SK-N-SH (cell line): ENCODE results near the gene PPM1L. TPM values are rescaled to one million over a fixed set of nuclear protein-coding genes. Genes with fewer than 3 reads are reported as not detected.

ENCODE experiments used
- CTCF ChIA-PET: fragments of 300-600, 350-600 bp; formaldehyde crosslinking; extraction: SDS; loops from one replicate; lab custom pipeline; 2021; lab: Yijun Ruan, JAX
- POLR2A ChIA-PET: fragments of 350-600 bp; sonication (Branson Sonifier 250); formaldehyde crosslinking; extraction: SDS; loops from one replicate; lab custom pipeline; 2020; ENCODE audit warnings: antibody characterized with exemption, inconsistent platforms; lab: Yijun Ruan, JAX
- DNase-seq: peaks from one replicate; pipeline ENCODE4 v3.0.0; 2012
- H2AFZ ChIP-seq: fragments of 200-600 bp; sonication (generic); 2 replicates; pipeline ENCODE4 v1.8.1; 2016; ENCODE audit warnings: antibody characterized with exemption, mild to moderate bottlenecking, low read depth
- H3F3A ChIP-seq: fragments of 200-600 bp; sonication (generic); replicated peaks from 2 replicates; pipeline ENCODE3; 2016; ENCODE audit warnings: antibody characterized with exemption, mild to moderate bottlenecking; ENCODE audit not compliant: insufficient read depth
- H3K27ac ChIP-seq, 2 experiments: fragments of 200-500 bp in 1 of 2; fragments of 200-600 bp in 1 of 2; sonication (Bioruptor generic) in 1 of 2; sonication (generic), shearing (Covaris generic) in 1 of 2; 2 replicates each; pipeline versions ENCODE4 v1.5.1 to v1.6.1; 2014 to 2016; ENCODE audit warnings: low read depth in 2 of 2, inconsistent platforms in 1 of 2, low read length in 1 of 2, mild to moderate bottlenecking in 1 of 2, mixed read lengths in 1 of 2
- H3K27me3 ChIP-seq: fragments of 200-600 bp; sonication (generic), shearing (Covaris generic); 2 replicates; pipeline ENCODE4 v1.6.1; 2016; ENCODE audit warnings: mixed run types; ENCODE audit not compliant: insufficient read depth
- H3K36me3 ChIP-seq, 2 experiments: fragments of 200-500 bp in 1 of 2; fragments of 200-600 bp in 1 of 2; sonication (Bioruptor generic) in 1 of 2; sonication (generic) in 1 of 2; replicated peaks in 1 of 2; 2 replicates each; pipeline versions ENCODE3 to v1.5.1; 2014 to 2016; ENCODE audit warnings: low read length in 1 of 2, mild to moderate bottlenecking in 1 of 2; ENCODE audit not compliant: insufficient read depth in 2 of 2, control insufficient read depth in 1 of 2
- H3K4me1 ChIP-seq, 2 experiments: fragments of 200-500 bp in 1 of 2; fragments of 200-600 bp in 1 of 2; sonication (Bioruptor generic) in 1 of 2; sonication (generic), shearing (Covaris generic) in 1 of 2; 2 replicates each; pipeline versions ENCODE4 v1.5.1 to v1.6.1; 2014 to 2016; ENCODE audit warnings: low read depth in 1 of 2, low read length in 1 of 2, mixed run types in 1 of 2; ENCODE audit not compliant: insufficient read depth in 2 of 2, control insufficient read depth in 1 of 2
- H3K4me2 ChIP-seq: fragments of 200-600 bp; sonication (generic), shearing (Covaris generic); 2 replicates; pipeline ENCODE4 v1.6.1; 2017; ENCODE audit warnings: mixed run types
- H3K4me3 ChIP-seq, 2 experiments: fragments of 200-500 bp in 1 of 2; fragments of 200-600 bp in 1 of 2; sonication (Bioruptor generic) in 1 of 2; sonication (generic), shearing (Covaris generic) in 1 of 2; 2 replicates each; pipeline versions ENCODE4 v1.5.1 to v1.8.1; 2014 to 2016; ENCODE audit warnings: low read depth in 2 of 2, inconsistent platforms in 1 of 2, low read length in 1 of 2, mild to moderate bottlenecking in 1 of 2, mixed read lengths in 1 of 2, moderate library complexity in 1 of 2
- H3K79me2 ChIP-seq: fragments of 200-600 bp; sonication (generic); 2 replicates; pipeline ENCODE4 v1.8.1; 2017; ENCODE audit warnings: mild to moderate bottlenecking; ENCODE audit not compliant: insufficient read depth
- H3K9ac ChIP-seq: fragments of 200-600 bp; sonication (generic); 2 replicates; pipeline ENCODE4 v1.6.1; 2017; ENCODE audit warnings: mixed run types
- H3K9me2 ChIP-seq: fragments of 200-600 bp; sonication (generic); 2 replicates; pipeline ENCODE4 v1.6.1; 2017; ENCODE audit warnings: mixed run types
- H3K9me3 ChIP-seq: fragments of 200-600 bp; sonication (generic); 2 replicates; pipeline ENCODE4 v1.6.1; 2017; ENCODE audit warnings: mixed run types, mild to moderate bottlenecking, moderate library complexity
- H4K20me1 ChIP-seq: fragments of 200-600 bp; sonication (generic); 2 replicates; pipeline ENCODE4 v1.6.1; 2017; ENCODE audit warnings: mild to moderate bottlenecking, mixed run types; ENCODE audit not compliant: insufficient read depth
- ELF1 ChIP-seq: IDR thresholded peaks from 2 replicates; pipeline ENCODE4 v1.4.0; 2012
- EZH2phosphoT487 ChIP-seq: fragments of 200-600 bp; sonication (generic); IDR thresholded peaks from 2 replicates; pipeline ENCODE4 v1.6.1; 2017; ENCODE audit warnings: low read depth, mixed run types, mild to moderate bottlenecking, antibody characterized with exemption, moderate library complexity, borderline replicate concordance
- FOSL2 ChIP-seq: IDR thresholded peaks from 2 replicates; pipeline ENCODE4 v1.4.0; 2012; ENCODE audit warnings: low read depth, mild to moderate bottlenecking, moderate library complexity, borderline replicate concordance
- FOXJ3 ChIP-seq: sonication (generic); formaldehyde crosslinking; IDR thresholded peaks from 2 replicates; pipeline ENCODE4 v1.5.1; 2020; ENCODE audit warnings: mild to moderate bottlenecking, missing genetic modification reagents
- FOXM1 ChIP-seq: IDR thresholded peaks from 2 replicates; pipeline ENCODE4 v1.4.0; 2012; ENCODE audit warnings: low read depth, mild to moderate bottlenecking
- GABPA ChIP-seq: IDR thresholded peaks from 2 replicates; pipeline ENCODE4 v1.4.0; 2012; ENCODE audit warnings: low read depth, mild to moderate bottlenecking
- GATA2 ChIP-seq: sonication (generic); formaldehyde crosslinking; IDR thresholded peaks from 2 replicates; pipeline ENCODE4 v1.5.0; 2020; ENCODE audit warnings: mild to moderate bottlenecking, missing genetic modification reagents
- MEF2A ChIP-seq: IDR thresholded peaks from 2 replicates; pipeline ENCODE4 v1.4.0; 2012; ENCODE audit warnings: low read depth, borderline replicate concordance
- MXI1 ChIP-seq: IDR thresholded peaks from 2 replicates; pipeline ENCODE4 v1.6.1; 2012; ENCODE audit warnings: mild to moderate bottlenecking, low read depth, low read length, improper control_type of control experiment
- NRF1 ChIP-seq: IDR thresholded peaks from 2 replicates; pipeline ENCODE4 v1.6.1; 2012; ENCODE audit warnings: low read depth, mild to moderate bottlenecking, low read length
- RCOR1 ChIP-seq: fragments of 150-350 bp; IDR thresholded peaks from 2 replicates; pipeline ENCODE4 v1.6.1; 2017; ENCODE audit warnings: antibody characterized with exemption, low read length
- WGBS: methylation state at CpG from one replicate; pipeline ENCODE4 v1.1.6; 2017; ENCODE audit warnings: low lambda C conversion rate; 5-methylcytosine and 5-hydroxymethylcytosine counted together
- polyA plus RNA-seq, 3 experiments: library from polyadenylated mRNA; depleted of rRNA; stranded (reverse); fragments of >200 nt; gene quantifications; 2 replicates each; pipeline ENCODE4 v1.2.3, GENCODE V29; 2012
- TF ChIP-seq, protein P1 (sequence below): IDR thresholded peaks from 2 replicates; pipeline ENCODE4; 2012
- TF ChIP-seq, protein P2 (sequence below): fragments of 200-600 bp; sonication (generic); IDR thresholded peaks from 2 replicates; pipeline ENCODE4 v1.6.1; 2017; ENCODE audit warnings: antibody characterized with exemption, mild to moderate bottlenecking, moderate library complexity
- TF ChIP-seq, protein P3 (sequence below): IDR thresholded peaks from 2 replicates; pipeline ENCODE4 v1.4.0; 2012; ENCODE audit warnings: low read depth
- TF ChIP-seq, protein P4 (sequence below): IDR thresholded peaks from 2 replicates; pipeline ENCODE4 v1.4.0; 2012; ENCODE audit warnings: low read depth, borderline replicate concordance
- TF ChIP-seq, protein P5 (sequence below): fragments of 150-350 bp; IDR thresholded peaks from 2 replicates; pipeline ENCODE4 v1.6.1; 2016; ENCODE audit warnings: mild to moderate bottlenecking, low read depth, low read length

Gene PPM1L
- polyA plus RNA-seq, 1 of the 3 experiments (the other 2 are of a cell fraction), result 0.16 TPM

DNA sequence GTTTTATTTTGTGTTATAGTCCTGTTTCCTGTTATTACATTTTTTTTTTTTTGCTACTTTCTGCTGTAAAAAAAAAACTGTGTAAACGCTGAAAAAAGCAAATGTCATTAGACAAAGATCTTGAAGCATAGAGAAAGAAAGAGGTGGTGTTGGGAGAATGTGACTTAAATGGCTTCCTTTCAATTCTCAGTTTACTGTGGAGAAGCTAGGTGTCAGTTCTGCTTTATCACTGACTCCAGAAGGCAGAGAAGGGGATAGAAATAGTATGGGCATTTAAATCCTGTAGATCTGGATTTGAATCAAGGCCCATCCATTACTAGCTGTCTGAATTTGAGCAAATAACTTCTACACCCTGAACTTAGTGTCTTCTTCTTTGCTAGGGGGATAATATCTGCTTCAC is 23.0 kb downstream of the PPM1L start:
- Histone ChIP-seq H4K20me1 (no peaks in the 10 kb centered on the region), H2AFZ (no peak overlapping the region), H3K27ac (no peak overlapping the region), H3K4me2 (no peak overlapping the region), H3K79me2 (no peaks in the 10 kb centered on the region), H3K9me3 (no peaks in the 10 kb centered on the region), H3K9ac (no peak overlapping the region), H3K9me2 (no peaks in the 10 kb centered on the region), H3F3A (no peaks in the 10 kb centered on the region), H3K4me1 (no peaks in the 10 kb centered on the region; a peak in 1 of 4 replicates), H3K36me3 (no peaks in the 10 kb centered on the region)
- no peak for DNase-seq
- POLR2A ChIA-PET, result no interaction called here
- WGBS, result 60% methylated on average over 1 of the region's 1 CpG
- TF ChIP-seq, protein P1, sequence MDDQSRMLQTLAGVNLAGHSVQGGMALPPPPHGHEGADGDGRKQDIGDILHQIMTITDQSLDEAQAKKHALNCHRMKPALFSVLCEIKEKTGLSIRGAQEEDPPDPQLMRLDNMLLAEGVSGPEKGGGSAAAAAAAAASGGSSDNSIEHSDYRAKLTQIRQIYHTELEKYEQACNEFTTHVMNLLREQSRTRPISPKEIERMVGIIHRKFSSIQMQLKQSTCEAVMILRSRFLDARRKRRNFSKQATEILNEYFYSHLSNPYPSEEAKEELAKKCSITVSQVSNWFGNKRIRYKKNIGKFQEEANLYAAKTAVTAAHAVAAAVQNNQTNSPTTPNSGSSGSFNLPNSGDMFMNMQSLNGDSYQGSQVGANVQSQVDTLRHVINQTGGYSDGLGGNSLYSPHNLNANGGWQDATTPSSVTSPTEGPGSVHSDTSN, result no peak
- TF ChIP-seq FOXJ3 (CRISPR knock-in tag) (no peak), RCOR1 (no peak)
- TF ChIP-seq, all 33 proteins: peak for 0
- Histone ChIP-seq H3K27me3 (no peaks in the 10 kb centered on the region), H3K4me3 (no peak overlapping the region)
- CTCF ChIA-PET, result no interaction called here

DNA sequence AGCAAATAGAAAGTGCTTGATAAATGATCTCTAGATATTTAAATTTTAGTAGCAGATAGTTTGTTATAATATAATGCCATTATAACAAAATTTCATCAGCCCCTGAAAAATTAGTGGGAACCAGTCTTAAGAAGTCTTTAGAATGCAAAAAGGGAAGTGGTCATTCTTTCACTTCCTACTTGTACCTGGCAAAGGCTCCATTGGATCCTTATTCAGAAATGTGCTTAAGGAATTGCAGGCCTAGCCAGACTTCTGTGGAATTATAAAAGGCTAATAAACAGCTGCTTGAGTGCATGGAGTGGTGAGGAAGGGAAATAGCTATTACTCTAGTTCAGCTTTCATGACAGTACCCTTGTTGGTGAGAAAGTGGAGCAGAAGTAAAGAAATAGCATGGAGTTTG is 24.2 kb downstream of the PPM1L start:
- Histone ChIP-seq H3K9me3 (no peaks in the 10 kb centered on the region), H4K20me1 (no peaks in the 10 kb centered on the region), H3K4me1 (no peaks in the 10 kb centered on the region), H3K4me3 (no peak overlapping the region), H3K79me2 (no peaks in the 10 kb centered on the region), H3K4me2 (no peak overlapping the region), H3K36me3 (no peaks in the 10 kb centered on the region), H2AFZ (no peak overlapping the region), H3K9ac (no peak overlapping the region), H3F3A (no peaks in the 10 kb centered on the region), H3K27me3 (no peaks in the 10 kb centered on the region), H3K9me2 (no peaks in the 10 kb centered on the region), H3K27ac (no peak overlapping the region)
- ChIA-PET POLR2A (no interaction called here), CTCF (no interaction called here)
- TF ChIP-seq MXI1 (no peak), GATA2 (CRISPR knock-in tag) (no peak), NRF1 (no peak)
- TF ChIP-seq, protein P2, sequence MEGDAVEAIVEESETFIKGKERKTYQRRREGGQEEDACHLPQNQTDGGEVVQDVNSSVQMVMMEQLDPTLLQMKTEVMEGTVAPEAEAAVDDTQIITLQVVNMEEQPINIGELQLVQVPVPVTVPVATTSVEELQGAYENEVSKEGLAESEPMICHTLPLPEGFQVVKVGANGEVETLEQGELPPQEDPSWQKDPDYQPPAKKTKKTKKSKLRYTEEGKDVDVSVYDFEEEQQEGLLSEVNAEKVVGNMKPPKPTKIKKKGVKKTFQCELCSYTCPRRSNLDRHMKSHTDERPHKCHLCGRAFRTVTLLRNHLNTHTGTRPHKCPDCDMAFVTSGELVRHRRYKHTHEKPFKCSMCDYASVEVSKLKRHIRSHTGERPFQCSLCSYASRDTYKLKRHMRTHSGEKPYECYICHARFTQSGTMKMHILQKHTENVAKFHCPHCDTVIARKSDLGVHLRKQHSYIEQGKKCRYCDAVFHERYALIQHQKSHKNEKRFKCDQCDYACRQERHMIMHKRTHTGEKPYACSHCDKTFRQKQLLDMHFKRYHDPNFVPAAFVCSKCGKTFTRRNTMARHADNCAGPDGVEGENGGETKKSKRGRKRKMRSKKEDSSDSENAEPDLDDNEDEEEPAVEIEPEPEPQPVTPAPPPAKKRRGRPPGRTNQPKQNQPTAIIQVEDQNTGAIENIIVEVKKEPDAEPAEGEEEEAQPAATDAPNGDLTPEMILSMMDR, result no peak
- DNase-seq, result no peak

DNA sequence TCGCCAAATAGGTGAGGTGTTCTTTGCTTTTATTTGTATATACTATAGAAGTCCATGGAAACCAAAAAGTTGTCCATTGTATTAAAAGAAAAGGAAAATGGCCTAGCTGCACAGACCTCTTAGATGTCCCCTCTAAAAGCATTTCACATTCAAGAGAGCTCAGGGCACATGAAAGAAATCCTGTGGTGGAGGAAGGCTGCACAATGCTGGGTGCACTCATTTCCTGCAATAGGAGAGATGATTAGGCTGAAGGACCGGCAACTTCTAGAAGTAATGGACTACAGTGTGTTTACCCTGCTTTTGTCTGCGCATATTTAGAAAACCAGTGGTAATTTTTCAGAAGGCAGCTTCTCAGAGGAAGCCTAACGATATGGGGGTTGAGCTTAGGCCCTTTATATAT is 25.4 kb downstream of the PPM1L start:
- POLR2A ChIA-PET, result no interaction called here
- TF ChIP-seq ELF1 (no peak), GABPA (no peak), MEF2A (no peak), RCOR1 (no peak), FOXM1 (no peak), EZH2phosphoT487 (no peak), FOSL2 (no peak)
- TF ChIP-seq, protein P3, sequence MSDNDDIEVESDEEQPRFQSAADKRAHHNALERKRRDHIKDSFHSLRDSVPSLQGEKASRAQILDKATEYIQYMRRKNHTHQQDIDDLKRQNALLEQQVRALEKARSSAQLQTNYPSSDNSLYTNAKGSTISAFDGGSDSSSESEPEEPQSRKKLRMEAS, result no peak
- TF ChIP-seq, protein P4, sequence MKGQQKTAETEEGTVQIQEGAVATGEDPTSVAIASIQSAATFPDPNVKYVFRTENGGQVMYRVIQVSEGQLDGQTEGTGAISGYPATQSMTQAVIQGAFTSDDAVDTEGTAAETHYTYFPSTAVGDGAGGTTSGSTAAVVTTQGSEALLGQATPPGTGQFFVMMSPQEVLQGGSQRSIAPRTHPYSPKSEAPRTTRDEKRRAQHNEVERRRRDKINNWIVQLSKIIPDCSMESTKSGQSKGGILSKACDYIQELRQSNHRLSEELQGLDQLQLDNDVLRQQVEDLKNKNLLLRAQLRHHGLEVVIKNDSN, result no peak
- TF ChIP-seq, protein P5, sequence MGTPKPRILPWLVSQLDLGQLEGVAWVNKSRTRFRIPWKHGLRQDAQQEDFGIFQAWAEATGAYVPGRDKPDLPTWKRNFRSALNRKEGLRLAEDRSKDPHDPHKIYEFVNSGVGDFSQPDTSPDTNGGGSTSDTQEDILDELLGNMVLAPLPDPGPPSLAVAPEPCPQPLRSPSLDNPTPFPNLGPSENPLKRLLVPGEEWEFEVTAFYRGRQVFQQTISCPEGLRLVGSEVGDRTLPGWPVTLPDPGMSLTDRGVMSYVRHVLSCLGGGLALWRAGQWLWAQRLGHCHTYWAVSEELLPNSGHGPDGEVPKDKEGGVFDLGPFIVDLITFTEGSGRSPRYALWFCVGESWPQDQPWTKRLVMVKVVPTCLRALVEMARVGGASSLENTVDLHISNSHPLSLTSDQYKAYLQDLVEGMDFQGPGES, result no peak
- no peaks in the 10 kb centered on the region for H3K4me1 ChIP-seq

More for the DNA sequence above, 25.4 kb downstream of the PPM1L start:
- no peaks in the 10 kb centered on the region for H3K79me2 ChIP-seq
- H3F3A ChIP-seq, result no peaks in the 10 kb centered on the region
- no peak overlapping the region for H3K9ac ChIP-seq
- H3K27ac ChIP-seq, result no peak overlapping the region
- no peaks in the 10 kb centered on the region for H3K27me3 ChIP-seq
- H4K20me1 ChIP-seq, result no peaks in the 10 kb centered on the region
- DNase-seq, result no peak
- no peak overlapping the region for H3K4me3 ChIP-seq
- H3K9me3 ChIP-seq, result no peaks in the 10 kb centered on the region
- no peak overlapping the region for H2AFZ ChIP-seq
- no peak overlapping the region for H3K4me2 ChIP-seq
- CTCF ChIA-PET, result no interaction called here
- H3K9me2 ChIP-seq, result no peaks in the 10 kb centered on the region
- 52% methylated on average over 4 of the region's 4 CpGs for WGBS
- H3K36me3 ChIP-seq, result no peaks in the 10 kb centered on the region
